NB4 (cell line): ENCODE data around the gene FMNL2.

Experiments
- MYC ChIP-seq: IDR thresholded peaks from 2 replicates; pipeline ENCODE4 v1.6.1; 2011; ENCODE audit warnings: low read depth, low read length
- POLR2A ChIP-seq: IDR thresholded peaks from 2 replicates; pipeline ENCODE4 v1.6.1; 2011; ENCODE audit warnings: mild to moderate bottlenecking; ENCODE audit not compliant: insufficient read length; ENCODE audit errors: extremely low read depth
- TF ChIP-seq, protein P1 (sequence below): IDR thresholded peaks from one replicate; pipeline ENCODE4 v1.5.1; 2012; ENCODE audit warnings: low read depth, low read length
- TF ChIP-seq, protein P2 (sequence below): IDR thresholded peaks from 2 replicates; pipeline ENCODE4 v1.6.1; 2011; ENCODE audit warnings: low read depth, low read length

DNA sequence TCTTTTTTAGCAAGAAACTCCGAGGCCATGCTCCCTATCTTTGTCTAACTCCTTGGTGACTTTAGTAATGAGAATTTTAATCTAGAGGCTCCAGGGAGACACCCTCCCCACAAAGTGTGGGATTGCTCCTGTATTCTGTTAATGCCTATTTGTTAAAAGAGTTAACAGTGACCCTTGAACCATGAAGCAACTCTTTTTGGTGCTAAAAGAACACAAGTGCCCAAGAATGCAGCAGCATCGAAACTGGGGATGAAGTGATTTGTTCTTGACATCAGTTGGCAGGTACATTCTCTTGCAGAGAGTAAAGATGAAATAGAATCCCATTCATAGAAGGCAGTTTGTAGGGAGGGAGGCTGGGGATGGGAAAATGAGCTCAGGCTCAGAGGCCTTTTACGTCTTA is 50.0 kb downstream of the FMNL2 start:
- TF ChIP-seq, protein P1, sequence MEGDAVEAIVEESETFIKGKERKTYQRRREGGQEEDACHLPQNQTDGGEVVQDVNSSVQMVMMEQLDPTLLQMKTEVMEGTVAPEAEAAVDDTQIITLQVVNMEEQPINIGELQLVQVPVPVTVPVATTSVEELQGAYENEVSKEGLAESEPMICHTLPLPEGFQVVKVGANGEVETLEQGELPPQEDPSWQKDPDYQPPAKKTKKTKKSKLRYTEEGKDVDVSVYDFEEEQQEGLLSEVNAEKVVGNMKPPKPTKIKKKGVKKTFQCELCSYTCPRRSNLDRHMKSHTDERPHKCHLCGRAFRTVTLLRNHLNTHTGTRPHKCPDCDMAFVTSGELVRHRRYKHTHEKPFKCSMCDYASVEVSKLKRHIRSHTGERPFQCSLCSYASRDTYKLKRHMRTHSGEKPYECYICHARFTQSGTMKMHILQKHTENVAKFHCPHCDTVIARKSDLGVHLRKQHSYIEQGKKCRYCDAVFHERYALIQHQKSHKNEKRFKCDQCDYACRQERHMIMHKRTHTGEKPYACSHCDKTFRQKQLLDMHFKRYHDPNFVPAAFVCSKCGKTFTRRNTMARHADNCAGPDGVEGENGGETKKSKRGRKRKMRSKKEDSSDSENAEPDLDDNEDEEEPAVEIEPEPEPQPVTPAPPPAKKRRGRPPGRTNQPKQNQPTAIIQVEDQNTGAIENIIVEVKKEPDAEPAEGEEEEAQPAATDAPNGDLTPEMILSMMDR: no peak
- TF ChIP-seq, protein P2, sequence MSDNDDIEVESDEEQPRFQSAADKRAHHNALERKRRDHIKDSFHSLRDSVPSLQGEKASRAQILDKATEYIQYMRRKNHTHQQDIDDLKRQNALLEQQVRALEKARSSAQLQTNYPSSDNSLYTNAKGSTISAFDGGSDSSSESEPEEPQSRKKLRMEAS: no peak
- TF ChIP-seq POLR2A: no peak
- TF ChIP-seq MYC: no peak
